ENCODE measurements around the gene WDR72.

The WDR72 gene

DNA sequence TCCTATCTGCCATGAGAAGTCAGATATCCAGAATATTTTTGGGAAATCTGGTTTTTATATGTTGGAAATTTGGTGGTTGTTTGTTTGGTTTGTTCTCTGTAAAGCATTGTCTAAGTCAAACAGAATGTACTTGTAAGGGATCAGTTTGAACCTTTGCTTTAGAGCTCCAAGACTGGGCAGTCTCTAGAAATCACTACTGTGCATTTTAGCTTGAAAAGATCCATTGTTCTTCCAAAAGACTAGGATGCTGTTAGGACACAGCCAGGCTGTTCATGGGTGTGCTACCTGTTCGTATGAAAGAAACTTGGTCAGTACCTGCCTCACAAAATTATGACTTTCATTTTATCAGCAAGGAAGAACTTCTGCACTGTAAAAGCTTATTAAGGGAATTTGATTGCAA, 182.6 kb downstream of the WDR72 start:
- FAIRE-seq (no peak), DNase-seq (ENCODE audit: insufficient read length, low spot score) (no peak)
- no peak for TF ChIP-seq CTCF (IDR thresholded peaks at IDR 0.05; ENCODE audit: insufficient read depth, missing control alignments)

DNA sequence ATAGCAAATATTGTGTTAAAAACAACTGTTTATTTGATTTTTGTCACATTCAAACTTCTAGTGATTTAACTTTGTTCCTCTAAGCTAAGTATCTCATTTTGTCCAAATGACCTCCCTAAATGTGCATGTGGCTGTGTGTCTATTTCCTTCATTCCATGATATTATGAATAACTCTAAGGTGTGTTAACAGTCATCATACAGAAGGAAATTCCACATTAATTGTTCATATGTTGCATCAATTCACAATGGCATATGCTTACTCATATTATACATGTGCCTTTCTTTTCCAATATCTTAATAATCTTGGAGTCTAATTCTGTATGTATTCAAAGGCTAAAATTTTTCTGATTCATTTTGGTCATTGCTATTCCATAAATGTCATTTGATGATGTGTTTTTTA, 186.4 kb downstream of the WDR72 start:
- FAIRE-seq (no peak), DNase-seq (ENCODE audit: insufficient read length, low spot score) (no peak)
- TF ChIP-seq CTCF (IDR thresholded peaks at IDR 0.05; ENCODE audit: insufficient read depth, missing control alignments) = no peak

- TF ChIP-seq CTCF (IDR thresholded peaks at IDR 0.05; ENCODE audit: insufficient read depth, missing control alignments) = no peak
- no peak for DNase-seq (ENCODE audit: insufficient read length, low spot score)
- no peak for FAIRE-seq
Observed at GRCh38 chr15:53569751-53570480, 189.5 kb downstream of the WDR72 start.

- no peak for DNase-seq (ENCODE audit: insufficient read length, low spot score)
- no peak for FAIRE-seq
- no peak for TF ChIP-seq CTCF (IDR thresholded peaks at IDR 0.05; ENCODE audit: insufficient read depth, missing control alignments)
Observed at GRCh38 chr15:53566912-53567311, 192.6 kb downstream of the WDR72 start.

DNA sequence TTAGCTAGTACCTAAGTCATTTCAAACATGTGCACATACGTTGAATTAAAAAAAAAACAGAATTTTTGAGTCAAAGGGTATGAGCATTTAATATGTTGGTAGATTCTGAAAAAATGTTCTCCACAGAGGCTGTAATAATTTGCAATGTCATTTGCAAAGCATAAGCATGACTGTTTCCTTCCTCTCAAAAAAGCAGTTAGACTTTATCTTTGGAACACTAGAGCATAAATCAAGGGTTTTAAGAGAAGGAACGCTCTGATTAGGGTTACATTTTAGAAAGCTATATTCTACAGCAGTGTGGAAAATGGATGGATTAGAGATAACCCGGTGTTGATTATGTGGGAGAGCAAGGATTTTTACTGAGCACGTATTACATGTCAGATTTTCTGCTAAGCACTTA, 193.7 kb downstream of the WDR72 start:
- no peak for TF ChIP-seq CTCF (IDR thresholded peaks at IDR 0.05; ENCODE audit: insufficient read depth, missing control alignments)
- FAIRE-seq (no peak), DNase-seq (ENCODE audit: insufficient read length, low spot score) (no peak)

- no peak for FAIRE-seq
- TF ChIP-seq CTCF (IDR thresholded peaks at IDR 0.05; ENCODE audit: insufficient read depth, missing control alignments) = no peak
- DNase-seq (ENCODE audit: insufficient read length, low spot score) = no peak
Observed at GRCh38 chr15:53564647-53565046, 194.8 kb downstream of the WDR72 start.

DNA sequence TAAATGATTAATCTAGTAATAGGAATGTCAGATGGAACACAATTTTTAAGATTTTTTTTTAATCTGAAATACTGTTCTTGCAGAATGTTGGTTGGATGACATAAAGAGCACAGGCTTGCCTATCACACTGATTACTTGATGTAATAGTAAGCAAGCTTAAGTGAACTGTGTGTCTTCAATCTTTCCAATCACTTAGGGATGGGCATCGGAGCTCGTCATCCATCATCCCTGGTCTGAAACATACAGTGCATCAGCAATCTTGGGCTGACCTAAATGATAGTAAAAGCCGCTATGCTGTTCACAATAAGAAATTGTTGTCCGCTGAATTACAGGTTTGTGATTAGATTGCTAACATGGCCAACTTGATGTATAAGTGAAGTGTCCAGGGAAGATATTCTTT, 195.8 kb downstream of the WDR72 start:
- FAIRE-seq = no peak
- no peak for DNase-seq (ENCODE audit: insufficient read length, low spot score)
- no peak for TF ChIP-seq CTCF (IDR thresholded peaks at IDR 0.05; ENCODE audit: insufficient read depth, missing control alignments)
